ENCODE data around the gene CTAG1A.
"Not testable (repeated sequence)": the region's sequence is repeated elsewhere in the genome, so short reads cannot be mapped to it uniquely, and the experiment has no call there.

Gene CTAG1A

DNA sequence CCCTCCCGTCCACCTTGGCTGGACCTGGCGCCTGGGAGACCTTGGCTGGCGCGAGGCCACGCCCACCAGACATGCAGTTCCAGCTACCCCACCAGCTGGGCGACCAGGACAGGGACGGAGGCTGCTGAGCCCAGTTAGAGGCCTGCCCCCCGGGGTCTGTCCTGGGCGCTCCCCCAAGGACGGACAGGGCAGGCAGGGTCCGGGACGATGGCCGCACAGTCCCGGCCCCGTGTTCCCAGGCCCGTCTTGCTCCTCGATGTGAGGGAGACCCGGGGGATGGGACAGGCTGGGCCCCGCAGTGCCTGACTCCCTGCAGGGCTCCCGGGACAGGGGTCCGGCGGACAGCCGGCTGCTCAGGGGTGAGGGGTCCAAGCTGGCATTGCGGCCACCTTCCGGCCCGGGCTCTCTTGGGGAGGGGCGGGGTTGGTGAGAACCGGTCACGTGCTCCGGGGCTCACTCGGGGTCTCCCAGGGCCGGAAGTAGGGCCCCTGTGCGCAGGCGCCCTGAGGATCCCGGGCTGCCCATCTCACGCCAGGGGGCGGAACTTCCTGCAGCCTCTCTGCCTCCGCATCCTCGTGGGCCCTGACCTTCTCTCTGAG is at the start of gene CTAG1A:
TSS of gene CTAG1A (plus strand) at position 549 of the 599 bp plus-strand sequence. CDS start 74 bp downstream, outside the sequence.
- not testable (repeated sequence) for H3K4me3 ChIP-seq (ENCODE audit: low read depth in 1 of 2, low read length in 2 of 2); H3K36me3 ChIP-seq (ENCODE audit: insufficient read depth, low read length); H3K4me1 ChIP-seq (ENCODE audit: insufficient read depth, low read length); H3K27ac ChIP-seq (ENCODE audit: low read depth, low read length); H3K9ac ChIP-seq (ENCODE audit: low read length); H3K27me3 ChIP-seq (ENCODE audit: control insufficient read depth in 1 of 2, insufficient read depth in 2 of 2, low read length in 2 of 2); H3K9me3 ChIP-seq (ENCODE audit: low read length)

DNA sequence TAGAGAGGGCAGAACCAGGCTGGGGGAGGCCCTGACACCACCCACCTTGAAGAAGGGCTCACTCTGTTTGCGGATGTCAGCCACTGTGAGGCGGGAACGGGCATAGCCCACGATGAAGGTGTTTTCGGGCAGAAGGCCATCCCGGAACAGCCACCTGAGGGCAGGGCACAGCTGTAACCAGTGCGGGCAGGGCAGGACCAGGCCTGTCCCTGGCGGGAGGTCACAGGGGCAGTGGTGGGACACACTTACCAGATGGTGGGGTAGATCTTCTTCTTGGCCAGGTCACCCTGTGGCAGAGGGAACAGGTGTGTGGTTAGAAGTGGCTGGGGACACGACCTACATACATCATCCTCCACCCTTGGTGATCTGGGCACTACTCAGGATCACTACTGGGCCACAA is 49.0 kb upstream of the CTAG1A start:
- H3K4me1 ChIP-seq (ENCODE audit: insufficient read depth, low read length): peaks cover 4% of the 10 kb centered on the region
- no peak overlapping the region for H3K4me3 ChIP-seq (ENCODE audit: low read depth in 1 of 2, low read length in 2 of 2)
- H3K9ac ChIP-seq (ENCODE audit: low read length): no peak overlapping the region
- H3K27ac ChIP-seq (ENCODE audit: low read depth, low read length): no peak overlapping the region
- no peaks in the 10 kb centered on the region for H3K9me3 ChIP-seq (ENCODE audit: low read length)
- peaks cover 0 to 10% of the 10 kb centered on the region in 2 donors for H3K27me3 ChIP-seq (ENCODE audit: control insufficient read depth in 1 of 2, insufficient read depth in 2 of 2, low read length in 2 of 2)
- peaks cover 7% of the 10 kb centered on the region for H3K36me3 ChIP-seq (ENCODE audit: insufficient read depth, low read length)

- Histone ChIP-seq H3K27ac (ENCODE audit: low read depth, low read length) (no peak overlapping the region), H3K4me1 (ENCODE audit: insufficient read depth, low read length) (peaks cover 4% of the 10 kb centered on the region), H3K9ac (ENCODE audit: low read length) (no peak overlapping the region), H3K27me3 (ENCODE audit: control insufficient read depth in 1 of 2, insufficient read depth in 2 of 2, low read length in 2 of 2) (peaks cover 0 to 6% of the 10 kb centered on the region in 2 donors), H3K36me3 (ENCODE audit: insufficient read depth, low read length) (peaks cover 7% of the 10 kb centered on the region), H3K4me3 (ENCODE audit: low read depth in 1 of 2, low read length in 2 of 2) (no peak overlapping the region), H3K9me3 (ENCODE audit: low read length) (no peaks in the 10 kb centered on the region)
Measured at GRCh38 chrX:154539077-154539476, 45.9 kb upstream of the CTAG1A start.

- not testable (repeated sequence) for H3K36me3 ChIP-seq (ENCODE audit: insufficient read depth, low read length); H3K27me3 ChIP-seq (ENCODE audit: control insufficient read depth in 1 of 2, insufficient read depth in 2 of 2, low read length in 2 of 2); H3K9me3 ChIP-seq (ENCODE audit: low read length); H3K27ac ChIP-seq (ENCODE audit: low read depth, low read length); H3K4me1 ChIP-seq (ENCODE audit: insufficient read depth, low read length); H3K9ac ChIP-seq (ENCODE audit: low read length); H3K4me3 ChIP-seq (ENCODE audit: low read depth in 1 of 2, low read length in 2 of 2)
Measured at GRCh38 chrX:154540365-154540764, 44.6 kb upstream of the CTAG1A start.

- Histone ChIP-seq H3K36me3 (ENCODE audit: insufficient read depth, low read length) (no peaks in the 10 kb centered on the region), H3K4me1 (ENCODE audit: insufficient read depth, low read length) (no peaks in the 10 kb centered on the region), H3K9ac (ENCODE audit: low read length) (no peak overlapping the region), H3K9me3 (ENCODE audit: low read length) (no peaks in the 10 kb centered on the region), H3K27ac (ENCODE audit: low read depth, low read length) (no peak overlapping the region), H3K4me3 (ENCODE audit: low read depth in 1 of 2, low read length in 2 of 2) (no peak overlapping the region), H3K27me3 (ENCODE audit: control insufficient read depth in 1 of 2, insufficient read depth in 2 of 2, low read length in 2 of 2) (no peaks in the 10 kb centered on the region)
Measured at GRCh38 chrX:154540897-154541535, 43.9 kb upstream of the CTAG1A start.

DNA sequence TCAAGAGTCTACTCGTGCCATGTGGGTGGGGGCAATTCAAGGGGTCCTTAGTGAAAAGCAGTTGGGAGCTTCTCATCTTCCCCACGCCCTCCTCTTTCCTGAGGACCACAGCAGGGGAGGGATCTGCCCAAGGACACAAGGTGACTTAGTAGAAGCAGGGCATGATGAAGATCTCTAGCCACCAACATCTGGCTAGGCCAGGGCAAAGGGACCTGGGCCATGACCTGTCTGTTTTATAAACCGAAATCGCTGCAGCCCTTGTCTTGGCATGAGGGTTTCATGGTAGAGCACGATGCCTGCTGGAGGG is 43.4 kb upstream of the CTAG1A start:
- Histone ChIP-seq H3K9ac (ENCODE audit: low read length) (no peak overlapping the region), H3K36me3 (ENCODE audit: insufficient read depth, low read length) (no peaks in the 10 kb centered on the region), H3K27ac (ENCODE audit: low read depth, low read length) (no peak overlapping the region), H3K27me3 (ENCODE audit: control insufficient read depth in 1 of 2, insufficient read depth in 2 of 2, low read length in 2 of 2) (no peaks in the 10 kb centered on the region), H3K4me1 (ENCODE audit: insufficient read depth, low read length) (no peaks in the 10 kb centered on the region), H3K4me3 (ENCODE audit: low read depth in 1 of 2, low read length in 2 of 2) (no peak overlapping the region), H3K9me3 (ENCODE audit: low read length) (no peaks in the 10 kb centered on the region)

- Histone ChIP-seq H3K27ac (ENCODE audit: low read depth, low read length) (no peak overlapping the region), H3K4me3 (ENCODE audit: low read depth in 1 of 2, low read length in 2 of 2) (no peak overlapping the region), H3K36me3 (ENCODE audit: insufficient read depth, low read length) (no peaks in the 10 kb centered on the region), H3K4me1 (ENCODE audit: insufficient read depth, low read length) (no peaks in the 10 kb centered on the region), H3K9me3 (ENCODE audit: low read length) (no peaks in the 10 kb centered on the region), H3K27me3 (ENCODE audit: control insufficient read depth in 1 of 2, insufficient read depth in 2 of 2, low read length in 2 of 2) (peaks cover 0 to 2% of the 10 kb centered on the region in 2 donors), H3K9ac (ENCODE audit: low read length) (no peak overlapping the region)
Measured at GRCh38 chrX:154541896-154542722, 42.8 kb upstream of the CTAG1A start.

GRCh38 chrX:154542723-154543424 is 42.1 kb upstream of the CTAG1A start:
- no peaks in the 10 kb centered on the region for H3K36me3 ChIP-seq (ENCODE audit: insufficient read depth, low read length)
- no peak overlapping the region for H3K27ac ChIP-seq (ENCODE audit: low read depth, low read length)
- no peak overlapping the region for H3K9ac ChIP-seq (ENCODE audit: low read length)
- no peaks in the 10 kb centered on the region for H3K9me3 ChIP-seq (ENCODE audit: low read length)
- H3K4me1 ChIP-seq (ENCODE audit: insufficient read depth, low read length): no peaks in the 10 kb centered on the region
- no peak overlapping the region for H3K4me3 ChIP-seq (ENCODE audit: low read depth in 1 of 2, low read length in 2 of 2)
- peaks cover 0 to 4% of the 10 kb centered on the region in 2 donors for H3K27me3 ChIP-seq (ENCODE audit: control insufficient read depth in 1 of 2, insufficient read depth in 2 of 2, low read length in 2 of 2)

DNA sequence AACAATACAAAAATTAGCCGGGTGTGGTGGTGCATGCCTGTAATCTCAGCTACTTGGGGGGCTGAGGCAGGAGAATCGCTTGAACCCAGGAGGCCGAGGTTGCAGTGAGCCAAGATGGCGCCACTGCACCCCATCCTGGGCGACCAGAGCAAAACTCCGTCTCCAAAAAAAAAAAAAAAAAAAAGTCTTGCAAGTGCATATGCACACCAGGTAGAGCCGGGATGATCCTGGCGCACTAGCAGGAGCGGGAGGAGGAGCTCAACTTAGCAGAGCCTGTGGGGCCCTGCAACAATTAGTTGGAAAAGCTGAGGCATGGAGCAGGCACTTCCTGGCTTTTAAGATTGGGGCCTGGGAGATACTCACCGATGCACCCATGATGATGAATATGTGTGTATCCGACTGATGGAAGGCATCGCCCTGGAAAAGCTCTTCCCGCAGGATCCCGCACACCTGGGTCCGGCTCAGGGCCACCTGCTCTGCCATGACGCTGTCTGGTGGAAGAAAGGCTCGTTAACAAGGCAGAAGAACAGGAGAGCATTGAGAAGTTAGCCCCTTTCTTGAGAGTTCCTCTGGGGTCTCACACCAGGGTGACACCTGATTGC is 39.2 kb upstream of the CTAG1A start:
- Histone ChIP-seq H3K4me3 (ENCODE audit: low read depth in 1 of 2, low read length in 2 of 2) (peak overlapping the region in 1 of 2 donors; percentile 51), H3K9me3 (ENCODE audit: low read length) (no peaks in the 10 kb centered on the region), H3K36me3 (ENCODE audit: insufficient read depth, low read length) (no peaks in the 10 kb centered on the region), H3K4me1 (ENCODE audit: insufficient read depth, low read length) (no peaks in the 10 kb centered on the region), H3K27ac (ENCODE audit: low read depth, low read length) (no peak overlapping the region), H3K27me3 (ENCODE audit: control insufficient read depth in 1 of 2, insufficient read depth in 2 of 2, low read length in 2 of 2) (peaks cover 0 to 4% of the 10 kb centered on the region in 2 donors), H3K9ac (ENCODE audit: low read length) (no peak overlapping the region)

DNA sequence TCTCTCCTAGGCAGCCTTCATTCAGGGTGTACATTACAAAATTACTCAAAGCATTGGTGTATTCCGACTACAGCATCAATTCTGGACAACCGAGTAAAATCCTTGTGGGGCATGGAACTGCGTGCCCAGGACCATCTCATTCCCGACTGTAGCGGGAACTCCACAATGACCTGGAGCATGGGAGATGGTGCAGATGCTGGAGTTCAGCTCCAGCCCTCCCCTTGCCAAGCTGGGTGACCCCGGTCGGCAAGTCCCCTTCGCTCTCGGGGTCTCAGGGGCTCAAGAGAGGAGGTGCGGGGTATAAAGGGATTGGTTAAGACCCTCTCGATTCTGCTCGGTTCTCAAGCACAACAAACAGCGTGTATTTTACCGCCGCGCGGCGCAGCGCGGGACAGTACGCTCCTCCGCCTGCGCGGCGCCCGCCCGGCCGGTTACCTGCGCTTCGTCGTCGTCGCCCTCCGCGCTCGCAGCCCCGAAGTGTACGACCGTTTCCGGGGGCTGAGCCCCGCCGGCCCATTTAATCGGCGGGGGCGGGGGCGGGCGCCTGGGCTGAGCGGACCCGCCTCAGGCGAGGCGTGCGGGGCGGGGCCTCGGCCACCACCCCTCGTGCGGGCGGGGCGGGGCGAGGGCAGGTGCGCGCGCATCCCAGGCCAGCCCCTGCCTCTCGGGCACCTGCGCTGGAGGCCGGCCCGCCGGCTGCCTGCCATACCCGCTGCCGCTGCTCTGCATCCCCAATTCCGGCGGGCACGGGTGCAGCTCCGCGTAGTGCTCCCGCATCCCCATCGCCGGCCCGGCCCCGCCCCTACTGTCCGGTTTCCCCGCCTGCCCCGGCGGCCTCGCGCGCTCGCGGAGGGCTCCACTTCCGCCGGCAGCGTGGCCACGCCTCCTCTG is 38.3 kb upstream of the CTAG1A start, which contains the start of gene G6PD:
TSS of gene G6PD (minus strand) at position 493 of the 891 bp plus-strand sequence. CDS start 691 bp downstream, outside the sequence.
- H3K4me3 ChIP-seq (ENCODE audit: low read depth in 1 of 2, low read length in 2 of 2): peak within 1 kb of the TSS; percentile 55 to 58
- no peaks in the 10 kb centered on the region for H3K4me1 ChIP-seq (ENCODE audit: insufficient read depth, low read length)
- H3K9ac ChIP-seq (ENCODE audit: low read length): peak within 1 kb of the TSS; percentile 46
- H3K9me3 ChIP-seq (ENCODE audit: low read length): no peaks in the 10 kb centered on the region
- H3K36me3 ChIP-seq (ENCODE audit: insufficient read depth, low read length): no peaks in the 10 kb centered on the region
- H3K27me3 ChIP-seq (ENCODE audit: control insufficient read depth in 1 of 2, insufficient read depth in 2 of 2, low read length in 2 of 2): peaks cover 0 to 4% of the 10 kb centered on the region in 2 donors
- H3K27ac ChIP-seq (ENCODE audit: low read depth, low read length): peak within 1 kb of the TSS; percentile 78
